HG03280 (cell line): Measurements from ENCODE around the gene PAPSS2.

Experiments used
- ATAC-seq: cut with Tn5 transposase; IDR thresholded peaks from one replicate; pipeline ENCODE4 v1.9.1; 2021; ENCODE audit warnings: mild to moderate bottlenecking, moderate library complexity; ENCODE audit not compliant: unreplicated experiment

PAPSS2 gene

GRCh38 chr10:87775766-87776165 is 116.1 kb downstream of the PAPSS2 start:
- ATAC-seq = no peak

GRCh38 chr10:87776328-87776727 is 116.7 kb downstream of the PAPSS2 start:
- no peak for ATAC-seq

GRCh38 chr10:87781545-87781944 is 121.9 kb downstream of the PAPSS2 start:
- no peak for ATAC-seq

- ATAC-seq = no peak
Measured at GRCh38 chr10:87782721-87783120, 123.0 kb downstream of the PAPSS2 start.

GRCh38 chr10:87786421-87786820 is 126.7 kb downstream of the PAPSS2 start:
- ATAC-seq = no peak

GRCh38 chr10:87790185-87790584 is 130.5 kb downstream of the PAPSS2 start:
- no peak for ATAC-seq

GRCh38 chr10:87794285-87794684 is 134.6 kb downstream of the PAPSS2 start:
- ATAC-seq = no peak
